Skin epidermis (tissue), 12 donors: ENCODE measurements around the gene TCF7L2.

Experiments used
- H3K27ac ChIP-seq, 21 experiments: fragments of 200-600 bp; sonication (generic) in 11 of 21; one replicate each; pipeline ENCODE4 v1.5.0; 2020; ENCODE audit warnings: mild to moderate bottlenecking in 3 of 21, inconsistent platforms in 2 of 21, moderate library complexity in 2 of 21
- H3K4me3 ChIP-seq, 7 experiments: fragments of 200-600 bp; sonication (generic) in 2 of 7; one replicate each; pipeline ENCODE4 v1.5.0; 2020; ENCODE audit warnings: inconsistent platforms in 2 of 7, mild to moderate bottlenecking in 2 of 7, moderate library complexity in 1 of 7

The TCF7L2 gene

GRCh38 chr10:113031147-113031546 lies 81.1 kb downstream of the TCF7L2 start:
- no peak overlapping the region for H3K4me3 ChIP-seq
- no peak overlapping the region for H3K27ac ChIP-seq

GRCh38 chr10:113033991-113034390 lies 83.9 kb downstream of the TCF7L2 start:
- Histone ChIP-seq H3K4me3 (no peak overlapping the region), H3K27ac (no peak overlapping the region)

- peak overlapping the region in 2 of 21 experiments; percentile 5 to 23 for H3K27ac ChIP-seq
Observed at GRCh38 chr10:113035732-113036312, 85.8 kb downstream of the TCF7L2 start.

GRCh38 chr10:113036619-113037018 lies 86.6 kb downstream of the TCF7L2 start:
- Histone ChIP-seq H3K27ac (no peak overlapping the region), H3K4me3 (no peak overlapping the region)

More at GRCh38 chr10:113035732-113036312, 85.8 kb downstream of the TCF7L2 start:
- H3K4me3 ChIP-seq, result no peak overlapping the region

- Histone ChIP-seq H3K27ac (no peak overlapping the region), H3K4me3 (no peak overlapping the region)
Observed at GRCh38 chr10:113037218-113037617, 87.2 kb downstream of the TCF7L2 start.

GRCh38 chr10:113038183-113038582 lies 88.1 kb downstream of the TCF7L2 start:
- no peak overlapping the region for H3K27ac ChIP-seq

GRCh38 chr10:113038985-113039384 lies 88.9 kb downstream of the TCF7L2 start:
- H3K4me3 ChIP-seq, result no peak overlapping the region
- H3K27ac ChIP-seq, result no peak overlapping the region

More at GRCh38 chr10:113038183-113038582, 88.1 kb downstream of the TCF7L2 start:
- no peak overlapping the region for H3K4me3 ChIP-seq

- Histone ChIP-seq H3K4me3 (no peak overlapping the region), H3K27ac (peak overlapping the region in 1 of 21 experiments; percentile 21)
Observed at GRCh38 chr10:113041324-113041723, 91.3 kb downstream of the TCF7L2 start.

GRCh38 chr10:113041841-113042750 lies 92.0 kb downstream of the TCF7L2 start:
- Histone ChIP-seq H3K4me3 (no peak overlapping the region), H3K27ac (peak overlapping the region in 2 of 21 experiments; percentile 32 to 36)

GRCh38 chr10:113042868-113043267 lies 92.8 kb downstream of the TCF7L2 start:
- Histone ChIP-seq H3K27ac (peak overlapping the region in 1 of 21 experiments; percentile 32), H3K4me3 (no peak overlapping the region)

GRCh38 chr10:113044016-113044755 lies 94.1 kb downstream of the TCF7L2 start:
- H3K27ac ChIP-seq, result peak overlapping the region in 2 of 21 experiments; percentile 52 to 61
- H3K4me3 ChIP-seq, result no peak overlapping the region

GRCh38 chr10:113045147-113046055 lies 95.4 kb downstream of the TCF7L2 start:
- H3K4me3 ChIP-seq, result no peak overlapping the region
- peak overlapping the region in 8 of 21 experiments; percentile 10 to 61 (median 34) for H3K27ac ChIP-seq

- Histone ChIP-seq H3K4me3 (no peak overlapping the region), H3K27ac (peak overlapping the region in 4 of 21 experiments; percentile 5 to 63 (median 46))
Observed at GRCh38 chr10:113047151-113047550, 97.1 kb downstream of the TCF7L2 start.

- no peak overlapping the region for H3K4me3 ChIP-seq
- peak overlapping the region in 7 of 21 experiments; percentile 5 to 63 (median 37) for H3K27ac ChIP-seq
Observed at GRCh38 chr10:113047605-113047962, 97.5 kb downstream of the TCF7L2 start.

- no peak overlapping the region for H3K4me3 ChIP-seq
- H3K27ac ChIP-seq, result peak overlapping the region in 7 of 21 experiments; percentile 11 to 63 (median 37)
Observed at GRCh38 chr10:113047963-113048781, 98.1 kb downstream of the TCF7L2 start.

- Histone ChIP-seq H3K4me3 (no peak overlapping the region), H3K27ac (peak overlapping the region in 2 of 21 experiments; percentile 11 to 51)
Observed at GRCh38 chr10:113049881-113050280, 99.8 kb downstream of the TCF7L2 start.

GRCh38 chr10:113052076-113052830 lies 102.2 kb downstream of the TCF7L2 start:
- no peak overlapping the region for H3K4me3 ChIP-seq
- H3K27ac ChIP-seq, result peak overlapping the region in 5 of 21 experiments; percentile 28 to 58 (median 31)
